A204.1 (cell line): Measurements from ENCODE around the gene COLEC12.

Source experiments
- FAIRE-seq: peaks from 2 replicates; lab custom pipeline; 2012; peaks lifted over from hg19 to GRCh38; lab: Jason Lieb, UNC

The COLEC12 gene

GRCh38 chr18:505483-506122 is 5.1 kb upstream of the COLEC12 start:
- FAIRE-seq: no peak

GRCh38 chr18:501406-501714 is 859 bp upstream of the COLEC12 start:
- FAIRE-seq: no peak

GRCh38 chr18:499776-500631 is 497 bp downstream of the COLEC12 start:
- FAIRE-seq: no peak

- no peak for FAIRE-seq
Measured at GRCh38 chr18:498931-499775, 1.3 kb downstream of the COLEC12 start.

GRCh38 chr18:497688-498087 is 2.8 kb downstream of the COLEC12 start:
- no peak for FAIRE-seq

GRCh38 chr18:495452-495851 is 5.0 kb downstream of the COLEC12 start:
- FAIRE-seq: no peak

GRCh38 chr18:495017-495416 is 5.5 kb downstream of the COLEC12 start:
- FAIRE-seq: no peak

GRCh38 chr18:493986-494983 is 6.2 kb downstream of the COLEC12 start:
- FAIRE-seq: no peak

GRCh38 chr18:492451-492850 is 8.1 kb downstream of the COLEC12 start:
- FAIRE-seq: no peak

GRCh38 chr18:490624-491023 is 9.9 kb downstream of the COLEC12 start:
- no peak for FAIRE-seq

GRCh38 chr18:490024-490366 is 10.5 kb downstream of the COLEC12 start:
- FAIRE-seq: no peak

- no peak for FAIRE-seq
Measured at GRCh38 chr18:489244-490023, 11.1 kb downstream of the COLEC12 start.

- FAIRE-seq: no peak
Measured at GRCh38 chr18:486929-487740, 13.4 kb downstream of the COLEC12 start.

GRCh38 chr18:484749-485464 is 15.6 kb downstream of the COLEC12 start:
- no peak for FAIRE-seq

- no peak for FAIRE-seq
Measured at GRCh38 chr18:478681-479080, 21.8 kb downstream of the COLEC12 start.

- FAIRE-seq: no peak
Measured at GRCh38 chr18:477565-477964, 22.9 kb downstream of the COLEC12 start.

- no peak for FAIRE-seq
Measured at GRCh38 chr18:476251-476664, 24.2 kb downstream of the COLEC12 start.

- no peak for FAIRE-seq
Measured at GRCh38 chr18:475202-476031, 25.1 kb downstream of the COLEC12 start.

- no peak for FAIRE-seq
Measured at GRCh38 chr18:474416-474815, 26.1 kb downstream of the COLEC12 start.
